NCI-H1092 treated with DMSO at 0.1 percent for 48 hours (cell line): ENCODE results near the gene TET2.

Experiments used
- DNase-seq: peaks from one replicate; lab custom pipeline; 2025; lab: John Stamatoyannopoulos, UW

Gene TET2

DNA sequence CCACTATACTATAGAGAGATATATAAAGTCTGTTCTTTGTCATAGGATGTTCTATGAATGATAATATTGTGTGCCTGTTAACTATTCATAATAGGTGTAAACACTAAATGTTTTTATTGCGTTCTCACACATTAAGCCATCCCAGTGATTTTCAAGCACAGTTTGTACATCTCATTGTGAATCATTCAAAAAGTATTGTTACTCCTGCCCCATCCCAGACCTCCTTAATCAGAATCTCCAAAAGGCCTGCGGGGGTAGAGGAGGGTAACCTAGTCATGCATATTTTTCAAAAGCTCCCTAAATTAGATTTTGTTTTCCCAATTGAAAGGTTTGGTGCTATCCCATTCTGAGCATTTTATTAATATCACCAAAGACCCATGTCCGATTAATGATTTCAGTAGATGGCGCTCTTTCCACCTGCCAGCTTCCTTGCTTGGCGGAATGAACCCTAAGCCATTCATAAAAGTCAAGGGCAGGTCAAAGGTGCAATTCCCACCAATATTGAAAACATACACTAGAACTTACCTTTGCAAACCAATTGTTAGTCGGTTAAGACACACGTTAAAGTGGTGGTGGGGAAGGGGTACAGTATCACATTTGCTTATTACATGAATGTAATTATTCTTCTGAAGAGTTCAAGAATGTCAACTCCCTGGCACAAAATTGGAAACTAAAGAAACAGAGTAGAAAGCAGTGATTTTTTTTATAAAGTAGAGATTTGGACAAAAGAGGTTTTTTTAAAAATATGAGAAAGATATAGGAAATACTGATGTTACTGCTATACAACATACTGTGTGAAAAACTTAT lies 5.8 kb upstream of the TET2 start:
- DNase-seq = no peak

DNA sequence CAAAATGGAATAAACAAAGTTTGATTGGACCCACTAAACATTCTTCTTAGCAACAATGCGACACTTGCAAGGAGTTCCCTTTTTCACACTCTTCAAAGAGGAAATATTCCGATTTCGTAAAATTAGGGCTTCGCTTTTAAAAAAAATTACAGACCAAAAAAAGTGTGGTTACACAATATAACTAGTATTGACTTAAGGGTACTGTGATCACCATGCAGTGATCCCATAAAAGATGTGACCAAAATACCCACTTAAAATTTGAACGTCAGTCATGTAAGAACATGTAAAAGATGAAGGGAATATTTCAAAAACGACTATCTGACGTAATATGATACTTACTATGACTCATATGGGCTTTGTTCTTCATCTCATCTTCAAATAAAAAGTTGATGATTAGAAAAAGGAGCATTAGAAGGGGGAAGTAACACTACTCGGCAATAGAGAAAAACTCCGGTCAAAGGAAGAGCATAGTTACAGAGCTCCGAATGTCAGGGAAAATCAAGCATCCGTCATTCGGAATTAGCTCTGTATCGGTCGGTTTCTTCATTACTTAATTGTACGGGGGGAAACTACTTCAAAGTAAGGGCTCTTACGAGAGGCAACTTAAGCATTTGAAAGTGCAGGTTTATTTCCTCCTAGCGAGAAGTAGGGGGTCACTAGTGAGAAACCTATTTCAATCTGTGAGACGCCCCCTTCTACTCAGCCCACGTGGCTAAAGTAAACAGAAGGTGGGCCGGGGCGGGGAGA lies 1.3 kb upstream of the TET2 start:
- DNase-seq = peak; percentile 44

DNA sequence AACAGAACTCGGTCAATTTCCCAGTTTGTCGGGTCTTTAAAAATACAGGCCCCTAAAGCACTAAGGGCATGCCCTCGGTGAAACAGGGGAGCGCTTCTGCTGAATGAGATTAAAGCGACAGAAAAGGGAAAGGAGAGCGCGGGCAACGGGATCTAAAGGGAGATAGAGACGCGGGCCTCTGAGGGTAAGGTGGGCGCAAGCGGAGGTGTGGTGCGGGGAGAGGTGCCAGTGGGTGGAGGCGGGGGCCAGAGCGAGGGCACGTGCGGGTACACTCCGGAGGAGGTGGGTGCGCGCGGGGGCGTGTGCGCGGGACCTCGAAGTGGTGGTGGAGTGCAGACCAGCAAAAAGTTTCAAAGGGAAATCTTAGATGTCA lies 787 bp upstream of the TET2 start:
- peak; percentile 46 for DNase-seq

DNA sequence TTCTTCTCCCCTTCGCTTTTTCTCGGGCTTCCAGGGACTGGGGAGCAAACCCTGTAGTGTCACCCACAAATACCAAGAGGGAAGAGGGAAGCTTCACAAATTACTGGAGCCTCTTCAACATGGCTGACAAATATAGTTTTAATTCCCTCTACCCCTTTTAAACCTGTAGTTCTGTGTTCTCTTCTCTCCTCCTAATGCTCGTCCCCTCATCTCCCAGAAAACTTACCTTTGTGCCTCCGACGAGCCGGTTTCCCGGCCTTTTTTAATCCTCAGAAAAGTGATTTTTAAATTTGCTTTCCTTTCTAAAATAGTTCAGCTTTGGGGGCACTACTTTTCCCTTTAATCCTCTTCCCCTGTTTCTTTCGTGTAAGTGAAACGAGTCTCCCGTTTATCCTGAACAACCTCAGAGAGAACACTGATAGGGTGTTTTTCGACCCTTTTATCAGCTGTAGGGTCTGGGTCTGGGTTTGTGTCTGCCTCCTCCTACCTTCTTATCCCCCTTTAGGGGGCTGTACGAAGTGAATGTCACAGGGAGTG lies 408 bp downstream of the TET2 start:
- DNase-seq = peak; percentile 79

DNA sequence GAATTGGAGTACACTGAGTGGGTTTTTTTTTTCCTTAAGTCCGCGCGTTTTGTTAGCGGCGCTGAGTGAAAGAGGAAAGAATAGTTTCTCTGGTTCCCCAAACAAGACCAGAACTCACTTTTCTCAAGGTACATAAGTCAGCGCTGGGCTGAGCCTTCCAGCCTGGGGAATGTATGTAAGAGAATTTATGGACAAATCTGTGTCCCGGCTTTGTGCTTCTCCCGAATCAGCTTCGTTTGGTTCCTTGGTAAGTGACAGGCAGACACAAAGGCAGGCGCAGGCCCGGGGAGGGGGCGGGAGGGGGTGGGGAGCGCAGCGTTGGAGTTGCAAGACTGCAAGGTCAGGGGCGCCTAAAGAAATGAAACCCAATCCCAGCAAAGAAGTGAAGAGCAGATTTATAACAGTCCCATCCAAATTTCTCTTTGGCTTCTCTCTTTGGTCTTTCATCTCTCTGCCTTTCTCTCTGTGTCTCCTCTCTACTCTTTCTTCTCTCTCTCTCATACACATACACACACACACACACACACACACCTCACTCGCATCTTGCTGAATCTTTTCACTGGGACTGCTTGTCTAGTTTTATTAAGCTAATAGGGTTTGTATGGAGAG lies 981 bp downstream of the TET2 start:
- DNase-seq = peak; percentile 79

DNA sequence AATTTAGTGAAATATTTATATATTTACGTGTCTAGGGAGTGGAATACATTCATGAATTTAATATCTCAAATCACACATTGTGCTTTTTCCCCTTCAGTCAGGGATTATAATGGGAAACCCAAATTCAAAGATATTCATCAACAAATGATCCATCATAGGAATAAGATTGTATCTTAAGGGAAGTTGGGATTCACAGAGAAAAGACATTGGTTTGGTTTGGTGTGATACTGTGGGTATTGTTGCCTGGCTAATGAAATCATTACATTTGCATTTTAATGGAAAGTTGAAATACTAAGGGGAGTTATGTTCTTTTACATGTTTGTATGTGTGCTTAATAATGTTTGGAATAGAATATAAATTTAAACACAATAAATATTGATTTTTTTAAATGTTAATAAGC lies 1.7 kb downstream of the TET2 start:
- no peak for DNase-seq

DNA sequence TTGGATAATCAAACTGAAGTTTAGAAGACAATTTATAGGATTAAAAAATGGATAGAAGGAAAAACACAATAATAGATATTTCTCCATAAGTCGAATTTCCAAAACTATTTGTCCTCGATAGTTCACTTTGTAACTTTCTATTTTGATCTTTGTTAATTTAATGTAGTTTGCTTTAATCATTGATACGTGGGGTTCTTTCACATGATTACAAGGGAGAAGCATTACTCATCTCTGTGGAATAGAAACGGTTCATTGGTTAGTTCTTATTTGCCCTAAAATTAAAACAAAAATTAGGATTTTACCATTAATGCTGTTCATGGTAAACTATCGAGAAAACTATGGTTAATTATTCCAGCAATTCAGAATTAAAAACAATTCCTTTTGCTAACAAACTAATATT lies 2.1 kb downstream of the TET2 start:
- DNase-seq = no peak

DNA sequence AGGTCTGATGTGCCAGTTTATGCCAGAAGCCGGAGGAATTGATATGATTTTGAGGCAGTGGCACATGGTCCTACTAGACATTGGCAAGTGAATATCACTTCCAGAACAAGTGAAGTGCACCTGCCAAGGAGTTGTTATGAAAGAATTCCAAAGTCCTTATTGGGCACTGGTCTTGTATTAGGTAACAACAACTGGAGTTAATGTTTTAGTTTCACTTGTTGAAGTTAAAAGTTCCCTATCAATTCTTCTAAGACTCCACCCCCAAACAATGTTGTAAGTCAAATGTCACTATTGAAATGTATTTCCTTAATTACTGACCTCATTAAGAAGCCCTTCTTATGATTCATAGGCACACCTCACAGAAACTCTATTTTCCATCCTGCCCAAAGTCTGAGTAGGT lies 3.1 kb downstream of the TET2 start:
- no peak for DNase-seq

DNA sequence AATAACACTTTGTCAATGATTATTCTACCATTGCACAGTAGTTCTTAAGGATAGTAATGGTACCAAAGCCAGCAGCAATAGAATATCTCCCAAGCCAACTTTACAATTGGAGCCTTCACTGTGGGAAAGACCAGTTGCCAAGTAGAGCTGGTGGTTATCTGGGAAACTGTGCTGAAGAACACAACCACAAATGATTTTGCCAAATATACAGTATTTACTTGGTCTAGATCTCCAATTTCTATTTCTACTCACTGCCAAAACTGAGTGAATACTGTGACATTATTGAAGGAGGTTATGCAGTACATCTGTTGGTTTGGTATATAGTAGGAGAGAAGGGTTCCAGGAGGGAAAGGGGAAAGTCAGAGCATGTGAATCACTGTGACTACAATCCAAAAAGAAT lies 3.8 kb downstream of the TET2 start:
- DNase-seq = no peak

DNA sequence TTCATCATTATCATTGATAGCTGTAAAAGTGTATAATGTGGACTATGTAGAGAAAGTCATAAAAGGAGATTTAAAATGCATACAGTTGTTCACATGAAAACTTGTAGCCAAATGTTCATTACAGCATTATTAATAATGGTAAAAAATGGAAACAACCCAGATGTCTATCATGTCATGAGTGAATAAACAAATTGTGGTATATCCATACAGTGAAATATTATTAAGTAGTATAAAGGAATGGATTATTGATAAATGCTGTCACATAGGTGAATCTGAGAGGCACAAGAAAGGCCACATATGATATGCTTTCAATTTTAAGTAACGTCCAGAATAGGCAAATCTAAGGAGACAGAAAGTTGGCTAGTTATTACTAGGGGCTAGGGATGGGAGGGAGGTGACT lies 7.1 kb downstream of the TET2 start:
- no peak for DNase-seq

DNA sequence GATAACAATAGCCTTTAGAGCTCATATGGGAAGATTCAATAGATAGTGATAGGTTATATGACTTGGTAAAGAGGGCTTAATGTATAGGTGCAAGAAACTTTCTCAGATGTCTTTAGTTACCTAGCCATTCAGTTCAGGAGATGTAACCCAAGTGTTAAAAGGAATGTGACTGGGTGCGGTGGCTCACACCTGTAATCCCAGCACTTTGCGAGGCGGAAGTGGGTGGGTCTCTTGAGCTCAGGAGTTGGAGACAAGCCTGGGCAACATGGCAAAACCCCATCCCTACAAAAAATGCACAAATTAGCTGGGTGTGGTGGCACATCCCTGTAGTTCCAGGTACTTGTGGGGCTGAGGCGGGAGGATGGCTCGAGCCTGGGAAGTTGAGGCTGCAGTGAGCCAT lies 7.9 kb downstream of the TET2 start:
- DNase-seq = no peak

DNA sequence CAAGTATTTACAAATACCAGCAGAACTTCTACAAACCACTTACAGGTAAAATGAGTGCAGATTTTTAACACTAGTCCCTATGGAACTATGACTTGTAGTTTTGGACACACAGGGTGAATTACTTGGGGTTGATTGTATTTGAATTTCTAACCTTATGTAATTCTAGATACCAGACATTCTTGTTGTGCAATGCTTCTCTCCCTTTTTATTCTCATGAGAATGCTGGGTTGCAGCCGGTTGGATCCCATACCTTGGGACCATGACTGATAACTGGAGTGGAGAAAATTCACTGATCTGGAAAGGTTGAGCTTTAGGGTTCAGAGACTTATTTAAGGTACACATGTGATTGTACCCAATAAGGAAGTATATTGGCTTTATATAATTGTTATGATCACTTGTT lies 8.8 kb downstream of the TET2 start:
- DNase-seq = no peak

DNA sequence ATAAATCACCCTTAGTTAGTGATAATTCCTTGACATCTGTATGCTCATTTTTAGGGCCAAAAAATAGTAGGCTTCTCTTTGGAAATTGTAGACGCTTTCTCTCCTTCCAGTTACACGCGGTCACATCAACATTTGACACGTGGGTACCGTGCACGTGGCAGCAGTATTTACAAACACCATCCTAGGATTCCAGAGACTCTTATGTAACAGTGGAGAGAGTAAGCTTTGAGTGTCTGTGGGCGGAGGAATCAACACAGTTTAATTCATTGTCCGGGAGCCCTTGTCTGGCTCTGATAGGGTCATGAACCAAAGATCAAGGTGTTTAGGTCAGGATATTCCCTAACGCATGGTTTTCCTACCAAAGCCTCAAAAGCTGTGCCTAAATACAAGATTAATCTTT lies 12.2 kb downstream of the TET2 start:
- DNase-seq = no peak

DNA sequence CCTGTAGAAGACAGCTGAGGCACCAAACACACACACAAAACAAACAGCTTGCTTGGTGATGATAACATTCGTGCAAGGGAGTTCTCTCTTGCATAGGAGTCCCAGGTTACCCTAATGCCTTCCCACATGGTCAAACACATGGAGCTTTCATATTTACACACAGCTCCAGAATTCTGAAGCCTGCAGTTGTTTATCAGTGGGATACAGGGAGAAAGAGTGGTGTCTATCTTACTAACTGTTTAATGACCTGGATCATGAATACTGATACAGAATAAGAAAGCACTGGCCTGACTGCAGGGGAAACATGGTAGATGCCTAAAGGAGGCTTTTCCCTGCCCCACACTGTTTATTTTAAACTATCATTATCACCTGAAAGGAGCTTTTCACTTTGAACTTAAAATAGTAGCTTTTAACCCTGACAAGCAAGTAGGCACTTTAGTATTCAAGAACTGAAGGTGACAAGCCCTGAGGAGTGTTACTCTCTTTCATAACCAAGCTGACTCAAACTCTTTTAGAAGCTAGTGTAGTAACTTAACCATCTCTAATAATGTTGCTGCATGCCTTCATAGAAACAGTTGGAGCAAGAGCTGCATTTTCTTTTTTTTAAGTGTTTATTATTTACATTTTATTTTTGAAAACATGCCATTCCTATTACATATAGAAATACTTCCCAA lies 15.6 kb downstream of the TET2 start:
- no peak for DNase-seq

DNA sequence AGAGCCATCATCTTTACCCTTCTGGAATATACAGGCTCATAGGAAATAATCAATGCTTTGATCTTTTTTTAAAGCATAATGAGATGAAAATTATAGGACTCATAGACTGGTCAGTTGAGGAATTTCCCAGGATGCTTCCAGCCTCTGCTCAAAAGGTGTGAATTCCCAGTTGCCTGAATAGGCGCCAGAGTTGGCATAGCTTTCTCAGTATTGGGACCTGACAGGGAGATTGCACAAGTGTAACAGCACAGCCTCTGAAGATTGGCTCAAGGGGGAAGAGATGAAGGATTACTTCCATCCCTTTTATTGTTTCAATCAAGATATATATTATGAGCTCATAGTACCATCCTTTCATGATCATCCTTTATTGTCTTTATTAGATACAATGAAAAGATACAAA lies 17.9 kb downstream of the TET2 start:
- DNase-seq = no peak

DNA sequence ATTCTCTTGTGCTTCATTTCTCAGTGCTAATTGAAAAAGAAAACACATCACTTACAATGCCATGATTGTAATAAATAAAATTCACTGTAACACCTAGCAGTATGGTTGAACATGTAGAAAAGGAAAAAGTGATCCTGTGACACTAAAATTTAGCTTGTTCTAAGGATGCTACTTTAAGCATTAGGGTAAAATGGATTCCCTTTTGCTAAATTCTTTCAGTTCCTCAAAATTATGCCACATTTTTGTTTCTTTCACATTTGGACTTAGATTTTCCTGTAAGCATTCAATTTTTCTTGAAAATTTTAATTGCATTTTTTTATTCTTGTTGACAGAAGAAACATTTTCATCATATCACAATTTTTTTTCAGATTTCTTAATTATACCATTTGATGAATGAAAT lies 19.4 kb downstream of the TET2 start:
- no peak for DNase-seq

DNA sequence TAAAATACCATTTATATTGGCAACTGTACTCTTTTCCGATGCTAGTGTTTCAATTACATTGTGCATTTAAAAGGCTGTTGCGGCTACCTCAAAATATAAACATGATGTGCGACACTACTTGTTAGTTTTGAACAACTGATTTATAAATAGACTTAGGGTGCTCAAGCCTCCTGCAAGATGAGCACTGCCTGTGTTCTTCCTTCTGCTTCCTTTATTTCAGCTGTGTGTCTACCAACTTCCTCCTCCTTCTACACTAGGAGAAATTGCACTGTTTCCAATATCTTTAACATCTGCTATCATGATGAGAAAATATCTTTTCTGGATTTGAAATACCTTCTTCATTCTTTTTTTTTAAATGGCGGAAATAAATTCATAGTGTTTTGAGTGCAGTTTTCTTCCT lies 24.0 kb downstream of the TET2 start:
- no peak for DNase-seq

DNA sequence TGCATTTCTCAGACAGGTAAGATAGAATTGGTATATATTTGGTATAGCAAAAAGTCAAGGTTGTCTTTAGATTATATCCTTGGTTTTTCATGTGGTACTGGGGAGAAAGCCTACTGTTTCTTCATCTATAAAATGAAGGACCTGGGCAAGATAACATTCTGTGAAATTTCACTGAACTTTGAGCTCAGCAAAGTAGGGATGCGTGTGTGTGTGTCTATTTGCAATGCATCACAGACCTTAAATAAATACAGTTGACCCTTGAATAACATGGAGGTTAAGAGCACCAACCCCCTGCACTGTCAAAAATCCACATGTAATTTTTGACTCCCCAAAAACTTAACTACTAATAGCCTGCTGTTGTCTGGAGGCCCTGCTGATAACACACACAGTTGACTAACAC lies 25.2 kb downstream of the TET2 start:
- DNase-seq = no peak

DNA sequence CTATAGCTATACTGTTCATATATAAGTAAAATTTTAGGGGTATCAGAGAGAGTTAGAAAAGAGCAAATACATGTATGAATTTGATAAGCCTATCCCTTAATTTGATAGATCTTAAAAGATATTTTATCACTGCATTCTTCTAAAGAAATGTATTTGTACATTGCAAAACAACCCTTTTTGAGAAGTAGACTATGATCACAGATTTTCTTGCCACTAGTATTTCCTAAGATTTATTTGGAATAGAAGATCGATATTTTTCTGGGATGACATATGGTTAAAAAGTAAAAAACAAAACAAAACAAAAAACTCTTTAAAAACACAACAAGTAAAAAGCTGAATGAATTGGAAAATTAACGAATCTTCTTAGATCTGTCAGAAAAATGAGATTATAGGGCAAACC lies 27.4 kb downstream of the TET2 start:
- DNase-seq = no peak

DNA sequence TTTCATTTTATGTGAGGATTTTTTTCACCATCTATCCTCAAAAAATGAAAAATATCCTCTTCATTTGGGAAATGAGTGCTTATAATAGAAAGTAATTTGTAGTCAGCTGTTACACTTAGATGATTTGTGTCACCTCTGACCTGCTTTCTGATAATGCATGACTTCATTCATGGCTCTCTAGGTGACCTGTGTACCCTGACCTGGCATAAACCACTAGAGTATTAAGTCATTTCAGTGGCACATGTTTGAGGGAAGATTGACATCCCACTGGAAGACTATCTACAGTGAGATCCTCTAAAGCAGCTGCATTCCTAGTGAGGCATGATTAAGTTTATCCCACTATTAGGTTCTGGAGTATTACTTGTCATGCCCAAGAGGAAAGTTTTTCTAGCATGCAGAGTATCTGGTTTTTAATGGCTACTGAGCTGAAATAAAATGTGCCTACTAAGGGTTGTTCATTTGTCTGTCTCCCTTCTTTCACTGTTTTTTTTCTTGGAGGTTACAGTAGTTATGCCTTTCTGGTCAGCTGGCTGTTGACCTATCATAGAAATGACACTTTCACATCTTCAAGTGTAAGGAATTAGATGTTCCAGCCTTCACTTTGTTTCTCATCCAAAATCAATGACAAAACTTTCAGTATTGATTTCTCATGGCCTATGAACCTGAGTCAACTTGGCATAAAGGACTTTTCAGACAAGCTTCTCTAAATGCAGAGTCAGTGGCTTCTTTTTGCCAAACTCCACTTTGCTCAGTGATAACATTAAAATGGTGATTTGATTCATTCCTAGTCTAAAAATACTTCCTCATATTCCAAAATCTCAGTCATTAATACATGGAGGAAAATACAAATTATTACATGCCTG lies 33.1 kb downstream of the TET2 start:
- no peak for DNase-seq

DNA sequence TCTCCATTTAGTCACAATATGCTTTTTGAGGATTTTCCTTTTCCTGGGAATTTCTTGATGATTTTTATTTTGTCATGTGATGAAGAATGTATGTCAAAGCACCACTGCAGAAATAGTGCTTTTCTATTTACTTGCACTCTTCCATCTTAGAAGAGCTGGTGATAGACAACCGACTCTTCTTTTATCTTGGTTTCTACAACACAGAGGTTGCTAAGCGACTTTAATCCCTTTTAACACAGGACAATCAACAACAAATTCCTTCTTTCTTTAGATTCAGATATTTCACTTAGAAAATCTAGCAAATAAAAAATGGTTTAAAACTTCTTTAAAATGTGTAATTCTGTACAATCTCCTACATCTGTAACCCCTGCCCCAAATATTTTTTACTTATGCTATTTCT lies 34.6 kb downstream of the TET2 start:
- DNase-seq = no peak

DNA sequence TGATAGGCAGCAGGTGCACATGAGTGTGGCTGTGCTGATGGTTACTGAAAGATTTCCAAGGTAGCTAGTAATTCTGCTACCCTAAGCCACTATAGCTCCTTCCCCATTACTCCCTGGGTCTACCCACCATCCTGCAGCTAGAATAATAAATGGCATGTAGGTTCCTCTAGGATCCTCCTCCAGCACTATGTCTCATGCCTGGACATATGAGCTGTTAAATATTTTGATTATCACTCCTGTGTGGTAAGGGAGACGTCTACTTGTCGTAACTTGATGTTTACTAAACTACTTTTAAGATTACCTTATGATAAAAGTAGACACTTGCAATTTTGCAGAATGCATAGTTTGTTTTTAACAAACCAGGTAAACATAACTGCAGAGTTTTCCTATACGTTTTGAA lies 35.5 kb downstream of the TET2 start:
- no peak for DNase-seq
